ENCODE measurements around the gene OR4P4.

Gene OR4P4

GRCh38 chr11:55634813-55635212 lies at the start of gene OR4P4:
TSS of gene OR4P4 (plus strand) at chr11:55635113.
- DNase-seq, result no peak

- no peak for DNase-seq
These were observed 27.4 kb upstream of the OR4P4 start, which contains the start of gene OR4C11 for GRCh38 chr11:55607545-55607944. TSS of gene OR4C11 (minus strand) at chr11:55607645. CDS start at chr11:55604373, 3,272 bp downstream.

GRCh38 chr11:55624531-55624930 lies 10.4 kb upstream of the OR4P4 start:
- DNase-seq, result no peak

GRCh38 chr11:55648027-55648426 lies 13.1 kb downstream of the OR4P4 start, which contains the start of gene OR4S2:
TSS of gene OR4S2 (plus strand) at chr11:55648327. CDS start at chr11:55650904, 2,577 bp downstream.
- no peak for DNase-seq

GRCh38 chr11:55652560-55652959 lies 17.6 kb downstream of the OR4P4 start:
- no peak for DNase-seq

- no peak for DNase-seq
These were observed 20.2 kb downstream of the OR4P4 start for GRCh38 chr11:55655096-55655495.

GRCh38 chr11:55658031-55658573 lies 23.2 kb downstream of the OR4P4 start:
- DNase-seq, result no peak

GRCh38 chr11:55658608-55659007 lies 23.7 kb downstream of the OR4P4 start:
- DNase-seq, result no peak

- no peak for DNase-seq
These were observed 27.0 kb downstream of the OR4P4 start, which contains the start of gene OR4C6 for GRCh38 chr11:55661901-55662300. TSS of gene OR4C6 (plus strand) at chr11:55662201. CDS start at chr11:55665167, 2,966 bp downstream.

- DNase-seq, result no peak
These were observed 34.5 kb downstream of the OR4P4 start for GRCh38 chr11:55669376-55669775.

- no peak for DNase-seq
These were observed 38.9 kb downstream of the OR4P4 start for GRCh38 chr11:55673860-55674259.

Measured in NCI-H1105 treated with DMSO at 0.1 percent for 48 hours (cell line).